NT2/D1 (cell line): Measurements from ENCODE around the gene CASS4.

ENCODE experiments used
- SUZ12 ChIP-seq: IDR thresholded peaks from 2 replicates; pipeline ENCODE4 v1.6.1; 2011; ENCODE audit not compliant: insufficient read length, insufficient read depth; ENCODE audit errors: extremely low read depth
- YY1 ChIP-seq: IDR thresholded peaks from 2 replicates; pipeline ENCODE4 v1.6.1; 2011; ENCODE audit not compliant: insufficient read length, insufficient read depth
- ZNF274 ChIP-seq: IDR thresholded peaks from 2 replicates; pipeline ENCODE4 v1.6.1; 2011; ENCODE audit warnings: mild to moderate bottlenecking, low read depth, low read length

DNA sequence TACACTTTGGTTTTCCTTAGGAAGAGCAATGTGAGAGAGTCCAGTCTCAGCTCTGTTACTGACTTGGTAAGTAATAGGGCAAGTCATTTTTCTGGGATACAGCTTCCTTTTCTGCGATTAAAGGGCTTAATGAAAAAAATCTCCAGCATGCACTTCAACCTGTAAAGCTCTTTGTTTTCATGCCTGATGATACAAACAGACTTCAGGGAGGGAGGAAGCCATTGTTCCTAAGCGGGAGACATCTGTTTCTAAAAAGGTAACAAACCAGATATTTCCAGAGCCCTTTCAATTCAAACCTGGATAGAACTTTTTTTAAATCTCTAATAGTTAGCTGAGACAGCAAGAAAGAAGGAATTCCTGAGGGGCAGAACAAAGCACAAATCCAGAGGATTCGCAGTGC lies 5.2 kb upstream of the CASS4 start:
- TF ChIP-seq SUZ12 = no peak
- TF ChIP-seq YY1 = no peak
- TF ChIP-seq ZNF274 = no peak
